GM19452 (cell line): Measurements from ENCODE around the gene FER.

Experiments
- ATAC-seq: cut with Tn5 transposase; IDR thresholded peaks from one replicate; pipeline ENCODE4 v1.9.1; 2021; ENCODE audit not compliant: unreplicated experiment

Gene FER

DNA sequence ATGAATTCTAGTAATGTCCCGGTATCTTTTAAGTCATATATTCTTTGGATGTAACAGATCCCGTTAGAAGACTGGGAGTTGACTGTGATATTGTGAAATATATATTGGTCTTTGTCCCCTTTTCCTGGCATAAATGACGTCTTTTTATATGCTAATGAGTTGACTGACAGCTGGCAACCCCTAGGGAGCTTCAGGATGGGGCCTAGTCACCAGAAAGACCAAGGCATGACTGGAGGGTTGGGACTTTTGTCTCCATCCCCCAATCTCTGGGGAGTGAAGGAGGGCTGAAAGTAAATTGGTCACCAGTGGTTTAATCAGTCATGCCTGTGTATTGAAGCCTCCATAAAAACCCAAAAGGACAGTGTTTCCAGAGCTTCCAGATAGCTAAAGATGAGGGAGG lies 420.5 kb downstream of the FER start:
- no peak for ATAC-seq

DNA sequence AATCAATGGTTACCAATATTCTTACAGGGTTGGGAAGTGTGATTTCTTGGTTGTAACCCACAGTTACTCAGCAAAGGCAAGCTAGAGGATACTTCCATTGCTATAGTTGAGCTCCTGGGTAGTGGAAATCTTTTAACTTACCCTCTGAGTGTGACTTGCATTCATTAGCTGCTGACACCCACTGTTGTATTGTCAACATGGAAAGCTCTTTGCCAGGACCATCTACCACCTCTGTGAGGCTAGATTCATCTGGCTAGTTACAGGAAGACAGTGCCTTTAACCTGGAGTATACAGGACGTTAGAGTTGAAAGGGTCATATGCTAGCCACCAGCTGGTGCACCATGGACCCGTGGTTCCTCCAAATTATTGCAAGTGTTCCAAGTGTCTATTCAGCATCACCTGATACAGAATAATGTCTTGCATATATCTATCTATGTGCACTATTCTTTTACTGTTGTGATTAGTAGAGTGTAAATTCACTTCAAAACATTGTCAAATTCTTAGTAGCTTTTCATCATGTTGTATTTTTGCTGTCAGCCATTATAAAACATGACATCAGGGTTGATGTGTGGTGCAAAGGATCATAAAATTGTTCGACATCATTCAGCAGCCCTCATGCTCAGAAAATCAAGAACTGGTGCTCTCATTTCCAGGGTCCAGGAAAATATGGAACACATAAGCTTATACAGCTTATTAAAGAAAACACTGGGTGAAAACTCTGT lies 423.1 kb downstream of the FER start:
- no peak for ATAC-seq

DNA sequence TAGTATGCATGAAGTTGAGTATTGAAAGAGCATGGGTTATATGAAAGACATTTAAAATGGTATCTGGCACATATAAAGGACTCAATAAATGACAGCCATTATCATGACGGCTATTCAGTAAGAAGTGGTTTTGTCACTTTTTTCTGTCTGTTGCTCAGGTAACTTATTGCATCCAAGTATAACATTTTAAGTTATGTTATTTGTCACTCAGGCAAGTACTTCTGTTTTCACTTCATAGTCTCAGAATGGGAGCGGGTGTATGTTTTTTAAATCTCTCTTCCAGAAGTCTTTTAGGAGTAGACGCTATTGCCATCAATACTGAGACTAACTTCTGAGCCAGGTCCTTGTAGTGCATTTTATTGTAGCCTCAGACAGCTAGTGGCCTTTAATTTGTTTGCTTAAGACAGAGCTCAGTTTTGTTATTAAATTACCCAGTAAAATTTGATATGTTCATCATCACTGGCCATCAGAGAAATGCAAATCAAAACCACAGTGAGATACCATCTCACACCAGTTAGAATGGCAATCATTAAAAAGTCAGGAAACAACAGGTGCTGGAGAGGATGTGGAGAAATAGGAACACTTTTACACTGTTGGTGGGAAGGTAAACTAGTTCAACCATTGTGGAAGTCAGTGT lies 423.9 kb downstream of the FER start:
- ATAC-seq, result peak; percentile 90

DNA sequence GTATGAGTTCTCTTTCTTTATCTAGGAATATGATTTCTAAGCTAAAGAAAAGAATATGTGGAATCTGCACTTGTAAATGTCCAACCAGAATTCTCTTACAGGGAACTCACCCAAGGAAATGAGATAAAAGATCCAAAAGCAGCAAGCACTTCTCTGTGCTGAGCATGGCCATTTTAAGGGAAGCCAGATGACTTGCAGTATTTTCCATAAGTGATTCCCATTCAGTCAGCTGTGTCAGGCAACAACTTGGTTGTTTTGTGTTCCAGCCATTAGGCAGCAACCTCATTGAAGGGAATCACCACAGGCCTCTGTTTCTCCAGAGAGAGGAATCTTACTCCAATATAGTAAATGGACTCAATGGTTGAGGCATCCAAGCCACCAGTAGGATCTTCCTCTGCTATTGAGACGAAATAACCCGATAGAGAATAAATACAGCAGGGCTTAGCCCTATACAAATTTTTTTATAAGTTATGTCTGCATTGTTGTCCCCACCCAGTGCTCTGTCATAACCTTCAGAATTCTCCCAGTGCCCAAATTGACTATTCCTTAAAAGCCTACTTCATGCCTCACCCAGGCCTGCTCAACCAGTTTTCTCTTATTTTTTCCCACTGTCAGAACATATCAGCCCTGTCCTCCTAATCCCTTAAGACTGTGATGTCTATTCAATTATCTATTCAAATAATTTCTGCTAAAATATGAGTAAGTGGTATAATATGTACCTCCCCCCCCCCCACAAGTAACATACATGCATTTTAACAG lies 425.5 kb downstream of the FER start:
- no peak for ATAC-seq

DNA sequence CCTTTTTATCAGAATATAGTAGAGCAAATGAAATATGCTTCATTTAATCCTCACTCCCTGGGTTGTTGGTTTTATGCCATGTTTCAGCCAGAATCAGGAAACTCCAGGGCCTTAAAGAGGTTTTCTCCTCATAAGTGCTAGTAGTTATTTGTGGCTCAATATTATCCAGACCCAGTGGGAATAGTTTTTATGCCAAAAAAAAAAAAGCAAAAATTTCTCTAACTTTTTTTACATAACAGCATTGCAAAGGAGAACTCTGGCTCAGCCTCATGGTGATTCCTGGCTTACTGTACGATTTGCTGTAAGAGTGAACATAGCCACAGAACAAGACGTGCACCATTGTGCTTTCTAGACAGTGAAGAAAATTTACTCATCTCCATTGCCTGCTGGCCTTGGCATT lies 429.5 kb downstream of the FER start:
- ATAC-seq, result no peak

DNA sequence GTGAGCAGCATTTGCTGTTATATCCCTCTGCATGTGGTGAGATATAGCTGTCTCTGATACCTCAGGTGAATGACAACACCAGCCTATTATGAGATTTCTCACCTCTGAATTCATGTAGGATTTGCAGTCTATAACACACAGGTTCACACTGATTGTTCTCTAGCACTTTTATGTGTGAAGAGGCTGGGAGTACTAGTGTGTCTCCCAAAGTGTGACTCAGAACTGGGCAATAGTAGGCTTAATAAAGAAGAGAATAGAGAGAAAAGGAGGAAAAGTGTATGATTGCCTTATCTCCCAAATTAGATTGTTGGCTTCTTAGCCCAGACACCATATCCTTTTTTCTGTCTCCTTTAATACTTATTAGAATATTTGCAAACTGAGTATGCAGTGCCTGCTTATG lies 430.1 kb downstream of the FER start:
- ATAC-seq, result no peak

DNA sequence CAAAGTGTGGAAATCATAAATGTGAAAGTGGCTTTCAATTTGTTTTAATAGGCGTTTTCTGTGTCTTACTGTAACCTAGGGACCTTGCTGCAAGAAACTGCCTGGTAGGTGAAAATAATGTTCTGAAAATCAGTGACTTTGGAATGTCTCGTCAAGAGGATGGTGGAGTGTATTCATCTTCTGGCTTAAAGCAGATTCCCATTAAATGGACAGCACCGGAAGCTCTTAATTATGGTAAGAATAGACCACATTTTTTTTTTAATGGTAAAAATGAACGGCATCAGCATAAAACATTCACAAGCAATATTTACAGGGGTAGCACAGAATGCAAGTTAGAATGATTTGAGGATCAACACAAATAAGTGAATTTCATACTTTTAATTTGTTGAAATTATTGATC lies 433.0 kb downstream of the FER start:
- ATAC-seq, result no peak

DNA sequence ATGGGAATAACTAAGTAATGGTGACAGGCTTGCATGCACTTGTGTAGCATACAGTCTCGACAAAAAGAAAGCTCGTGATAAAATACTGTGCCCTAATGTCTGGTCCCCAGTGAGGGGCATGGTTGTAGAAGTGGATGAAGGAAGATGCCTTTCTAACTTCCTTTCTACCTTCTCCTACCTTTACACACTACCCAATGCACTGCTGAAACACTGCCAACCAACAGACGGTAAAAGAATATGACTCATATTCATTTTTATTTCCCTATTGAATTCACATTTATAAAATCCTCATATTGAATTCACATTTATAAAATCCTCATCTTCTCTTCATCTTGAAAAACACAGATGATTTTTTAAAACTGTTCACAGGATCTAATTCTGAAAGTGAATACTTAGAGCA lies 439.1 kb downstream of the FER start:
- ATAC-seq, result no peak

DNA sequence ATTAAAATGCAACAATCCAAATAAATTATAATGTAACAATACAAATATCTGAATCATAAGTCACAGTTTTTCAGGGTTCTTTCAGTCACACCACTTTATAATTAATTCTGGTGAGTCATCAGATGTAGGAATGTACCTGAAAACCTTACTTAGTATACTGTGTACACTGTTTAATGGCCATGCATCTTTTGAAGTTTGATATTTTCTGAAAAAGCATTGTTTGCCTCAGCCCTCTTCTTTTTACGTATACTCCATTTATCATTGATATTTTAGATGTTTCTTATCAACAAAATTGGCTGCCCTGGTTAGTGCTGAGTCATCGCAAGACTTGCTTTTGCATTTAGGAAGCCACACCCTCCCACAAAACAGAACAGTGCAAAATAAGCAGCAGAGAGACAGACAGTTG lies 443.5 kb downstream of the FER start:
- peak; percentile 67 for ATAC-seq

DNA sequence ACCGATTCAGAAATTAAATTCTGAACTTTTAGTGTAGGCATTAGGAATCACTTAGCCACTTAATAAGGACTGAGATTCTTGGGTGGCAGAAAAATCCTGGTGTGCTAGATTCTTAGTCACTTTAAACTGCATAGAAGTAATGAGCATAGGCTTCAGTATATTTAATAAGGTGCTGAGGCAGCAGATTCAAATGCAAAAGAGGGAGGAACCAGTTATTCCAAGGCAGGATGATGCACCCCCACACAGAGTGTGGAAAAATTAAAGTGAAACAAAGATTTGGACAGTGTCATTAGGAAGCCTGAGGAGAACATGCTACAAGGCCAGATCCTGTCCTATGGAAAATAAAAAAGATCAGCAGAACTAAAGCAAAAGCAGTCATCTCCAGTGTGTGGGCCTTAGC lies 444.3 kb downstream of the FER start:
- no peak for ATAC-seq

DNA sequence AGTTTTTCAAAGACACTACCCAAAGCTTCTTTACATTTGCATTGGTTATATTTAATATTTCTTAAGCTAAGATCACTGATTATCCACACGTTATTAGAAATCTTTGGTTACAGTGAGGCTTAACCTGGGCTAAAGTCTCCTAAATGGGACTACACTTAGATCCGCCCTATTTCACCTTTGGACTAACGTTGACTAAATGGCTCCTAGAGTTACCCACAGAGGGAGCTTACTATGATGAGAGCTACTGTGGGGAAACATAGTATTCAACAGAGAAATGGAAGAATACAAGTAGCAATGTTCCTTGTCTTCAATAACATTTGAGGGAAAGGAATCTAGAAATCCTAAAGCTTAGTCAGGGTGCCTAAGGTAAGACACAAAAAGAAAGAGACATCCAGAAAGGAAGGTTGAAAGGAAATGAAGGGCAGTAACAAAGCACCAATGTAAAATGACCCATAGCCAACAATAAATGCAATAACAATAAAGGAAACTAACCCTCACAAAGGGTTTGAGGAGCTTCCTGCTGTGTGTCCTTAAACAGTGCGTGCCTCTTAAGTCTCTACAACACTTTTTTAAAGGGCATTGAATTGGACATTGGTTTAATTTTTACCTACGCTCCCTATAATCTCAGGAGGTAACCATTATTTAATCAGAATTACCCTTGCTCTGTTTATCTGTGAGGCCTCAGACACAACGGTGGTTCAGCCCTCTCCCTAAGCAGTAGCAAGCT lies 445.0 kb downstream of the FER start:
- ATAC-seq, result no peak

DNA sequence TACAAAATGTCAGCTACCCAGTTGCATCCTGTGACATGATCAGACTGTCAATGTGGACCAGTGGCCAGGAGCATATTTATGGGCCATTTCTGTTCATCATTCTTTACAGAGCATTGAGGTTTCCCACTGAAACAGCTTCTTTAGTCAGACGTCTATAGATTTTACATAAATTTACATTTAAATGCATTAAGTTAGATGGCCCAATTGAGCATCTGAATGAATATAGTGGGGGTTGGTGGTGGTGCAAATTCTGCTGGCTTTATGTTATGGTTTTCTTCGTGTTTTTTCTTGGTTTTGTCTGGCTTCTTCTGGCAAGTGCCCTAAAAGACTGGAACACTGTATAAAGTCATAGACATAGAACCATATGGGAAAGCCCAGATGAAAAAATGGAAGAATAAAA lies 448.0 kb downstream of the FER start:
- ATAC-seq, result no peak

DNA sequence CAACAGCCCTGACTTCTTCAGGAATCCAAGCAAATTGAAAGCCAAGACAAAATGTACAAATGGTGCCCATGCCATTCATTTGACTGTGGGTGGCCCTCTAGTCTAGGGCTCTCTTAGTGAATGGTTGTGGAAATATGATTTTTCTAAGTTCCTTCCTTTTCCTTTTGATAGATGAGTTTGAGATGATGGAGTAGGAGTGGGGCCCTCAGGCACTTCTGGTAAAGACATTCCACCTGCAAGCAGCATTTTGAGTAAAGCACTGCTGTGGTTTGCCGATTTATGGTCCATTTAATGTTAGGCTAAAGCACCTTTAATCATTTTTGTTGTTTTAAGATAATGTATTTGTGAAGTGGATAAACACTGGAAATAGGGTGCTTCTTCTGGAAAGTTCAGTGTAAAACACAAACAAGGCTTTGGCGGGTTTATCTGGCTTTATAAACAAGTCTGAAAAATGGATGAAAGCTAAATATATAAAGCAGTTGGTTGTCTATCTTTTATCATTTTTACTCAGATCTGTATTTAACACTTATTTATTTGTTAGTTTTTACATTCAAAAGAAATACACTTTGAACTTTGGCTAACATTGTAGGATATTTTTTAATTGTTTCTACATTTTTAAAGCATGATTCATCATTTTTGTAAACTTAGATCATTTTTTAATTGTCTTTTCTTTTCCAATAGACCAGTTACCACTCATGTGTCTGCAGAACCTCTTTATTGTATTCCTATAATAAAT lies 448.6 kb downstream of the FER start:
- no peak for ATAC-seq

DNA sequence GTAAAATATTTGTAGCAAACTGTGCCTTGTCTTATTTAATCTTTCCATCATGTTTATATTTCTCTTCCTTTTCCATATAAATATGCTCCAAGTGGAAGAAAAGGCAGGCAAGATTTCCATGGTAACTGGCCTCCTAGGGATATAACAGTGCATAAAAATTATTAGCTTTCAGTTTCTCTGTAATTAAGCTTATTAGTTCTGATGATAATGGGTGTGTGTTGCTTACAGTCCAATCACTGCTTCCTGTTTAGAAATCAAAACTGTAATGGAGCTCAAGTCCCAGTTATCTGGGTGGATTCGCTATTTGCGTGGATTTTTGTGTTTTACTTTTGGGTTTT lies 449.1 kb downstream of the FER start:
- ATAC-seq, result no peak

DNA sequence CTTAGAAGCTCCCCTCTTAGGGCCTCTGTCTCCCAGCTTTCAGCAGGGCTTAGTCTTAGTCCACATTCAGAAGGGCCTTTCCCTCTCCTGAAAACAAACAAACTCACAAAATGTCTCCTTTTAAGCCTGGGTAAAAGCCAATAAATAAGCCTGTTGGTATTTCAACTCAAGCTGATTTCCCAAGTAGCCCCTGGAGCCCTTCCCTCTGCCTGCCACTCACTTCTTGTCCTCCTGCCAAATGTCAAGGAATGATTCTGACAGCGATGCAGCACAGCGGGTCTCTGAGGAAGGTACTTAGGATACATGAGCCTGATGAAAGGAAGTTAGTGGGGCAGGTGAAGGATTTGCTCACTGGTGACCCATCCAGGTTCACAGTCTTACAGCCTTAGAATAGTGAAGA lies 451.6 kb downstream of the FER start:
- no peak for ATAC-seq

DNA sequence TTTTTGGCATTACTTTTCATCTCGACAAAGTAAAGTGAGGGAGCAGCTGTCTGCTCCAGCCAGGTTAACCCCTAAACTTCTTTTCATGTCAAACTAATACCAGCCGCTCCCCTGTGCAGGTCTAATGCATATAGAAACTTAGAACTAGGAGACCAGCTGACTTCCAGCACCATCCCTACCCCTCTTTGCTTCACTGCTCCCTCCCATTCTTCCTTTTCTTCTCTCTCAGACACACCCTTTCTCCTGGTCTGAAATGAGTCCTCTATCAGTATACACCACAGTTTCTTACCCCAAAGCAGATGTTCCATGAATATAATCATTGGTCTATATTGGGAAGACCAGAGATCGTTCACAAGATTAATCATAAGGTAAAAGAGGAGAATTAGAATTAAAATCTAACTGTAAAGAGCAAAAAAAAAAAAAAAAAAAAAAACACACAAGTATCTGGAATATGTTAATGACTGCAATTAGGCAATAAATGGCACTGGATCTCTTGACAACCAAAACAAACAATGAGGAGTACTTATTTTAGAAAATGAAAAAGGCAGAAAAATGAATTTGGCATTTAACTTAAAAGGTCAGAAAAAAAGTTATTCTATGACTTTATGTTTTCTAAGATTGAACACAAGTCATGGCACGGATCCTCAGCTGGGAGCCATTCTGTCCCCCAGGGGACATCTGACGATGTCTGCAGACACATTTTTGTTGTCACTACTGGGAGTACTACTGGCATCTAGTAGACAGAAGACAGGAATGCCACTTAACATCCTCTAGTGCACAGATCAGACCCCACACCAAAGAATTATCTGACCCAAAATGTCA lies 452.3 kb downstream of the FER start:
- ATAC-seq, result no peak

DNA sequence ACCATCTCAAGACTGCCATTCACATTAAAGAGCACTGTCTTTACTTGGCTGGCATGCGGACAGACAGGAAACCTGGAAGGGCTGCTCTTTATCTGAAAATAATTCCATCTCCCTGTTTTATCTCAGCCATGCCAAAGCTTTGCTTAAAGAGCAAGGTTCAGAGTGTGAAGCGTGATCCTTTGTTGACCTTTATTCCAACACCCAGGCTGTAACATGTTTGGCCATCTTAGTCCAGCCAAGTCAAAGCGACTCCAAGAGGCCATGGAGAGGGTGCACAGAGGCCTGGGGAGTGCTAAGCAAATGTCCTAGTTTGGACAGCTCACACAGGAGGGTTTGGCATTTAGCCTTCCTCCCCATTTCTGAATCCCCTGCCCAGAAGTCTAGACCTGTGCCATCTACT lies 467.3 kb downstream of the FER start:
- no peak for ATAC-seq

DNA sequence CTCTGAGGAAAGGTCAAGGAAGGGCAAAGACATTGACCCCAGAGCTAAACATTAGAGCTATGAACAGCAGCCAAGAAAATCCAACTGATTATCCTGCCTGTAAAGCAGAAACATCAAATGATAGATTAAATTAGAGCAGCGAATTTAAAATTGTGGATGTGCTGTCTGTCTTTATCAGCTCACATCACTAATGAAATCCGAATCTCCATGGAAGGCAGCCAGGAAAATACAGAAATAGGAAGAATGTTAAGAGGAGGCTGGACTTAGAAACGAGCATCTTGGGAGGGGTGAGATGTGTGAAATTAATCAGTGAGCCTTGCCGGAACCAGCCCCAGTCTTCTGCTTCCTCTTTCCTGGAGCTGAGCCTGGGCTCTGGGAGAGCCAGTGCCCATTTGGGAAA lies 471.1 kb downstream of the FER start:
- ATAC-seq, result no peak

DNA sequence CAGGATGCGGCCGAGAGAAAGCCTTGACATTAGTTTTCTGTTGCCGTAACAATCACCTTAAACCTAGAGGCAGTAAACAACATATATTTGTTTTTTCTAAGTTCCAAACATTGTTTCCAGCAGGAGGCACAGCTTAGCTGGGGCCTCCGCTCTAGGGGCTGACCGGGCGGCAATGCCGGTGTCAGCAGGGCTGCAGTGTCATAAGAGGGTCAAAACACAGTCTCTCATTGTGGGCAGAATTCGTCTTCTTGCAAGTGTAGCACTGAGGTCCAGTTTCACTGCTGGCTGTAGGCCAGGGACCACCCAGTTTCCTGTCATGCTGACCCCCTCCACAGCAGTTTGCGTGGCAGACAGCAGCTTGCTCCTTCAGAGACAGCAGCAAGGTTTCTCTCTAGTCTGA lies 475.8 kb downstream of the FER start:
- no peak for ATAC-seq

DNA sequence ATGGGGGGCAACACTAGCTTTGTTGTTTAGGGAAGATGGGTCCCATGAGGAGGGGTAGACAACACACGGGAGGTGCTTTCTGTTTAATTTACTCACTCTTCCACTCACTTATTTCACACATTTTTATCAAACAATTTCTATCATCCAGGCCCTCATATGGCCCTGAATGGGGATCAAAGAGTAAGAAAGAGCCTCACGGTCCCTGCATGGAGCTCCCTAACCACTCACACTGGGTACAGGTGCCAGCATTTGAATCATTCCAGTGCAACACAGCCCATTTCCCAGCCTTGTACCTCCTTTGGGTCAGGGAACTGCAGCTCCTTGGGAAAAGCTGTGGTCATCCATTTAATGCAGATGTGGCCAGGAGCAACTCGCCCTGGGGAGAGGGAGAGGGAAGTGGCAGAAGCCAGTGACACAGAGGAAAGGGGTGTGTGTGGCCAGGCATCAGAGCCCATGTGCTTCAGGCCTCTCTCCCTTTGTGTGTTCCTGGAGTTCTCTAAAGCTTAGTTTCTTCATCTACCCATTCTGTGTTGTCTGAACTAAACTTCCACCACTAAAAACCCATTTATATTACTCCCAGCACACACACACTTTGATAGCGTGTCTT lies 476.7 kb downstream of the FER start:
- ATAC-seq, result no peak
